H9 (cell line): ENCODE data around the gene TMEM123. TPM values are rescaled to one million over a fixed set of nuclear protein-coding genes. Genes with fewer than 3 reads are reported as not detected.

Experiments
- DNase-seq: peaks from one replicate; pipeline ENCODE4 v3.0.0-alpha.2; 2017
- H2AFZ ChIP-seq: one replicate; pipeline ENCODE4 v1.6.1; 2013; ENCODE audit warnings: mild to moderate bottlenecking, low read length, control low read depth, moderate library complexity
- H2AK5ac ChIP-seq: 2 replicates; pipeline ENCODE4 v1.6.1; 2013; ENCODE audit warnings: low read length, control low read depth, mixed read lengths; ENCODE audit not compliant: insufficient read length
- H2BK120ac ChIP-seq: one replicate; pipeline ENCODE4 v1.6.1; 2013; ENCODE audit warnings: low read depth, mild to moderate bottlenecking, low read length, control low read depth, inconsistent platforms; ENCODE audit not compliant: poor library complexity, severe bottlenecking
- H2BK12ac ChIP-seq: 2 replicates; pipeline ENCODE4 v1.6.1; 2013; ENCODE audit warnings: low read length, control low read depth, mixed read lengths, low read depth; ENCODE audit not compliant: insufficient read length
- H2BK15ac ChIP-seq: 2 replicates; pipeline ENCODE4 v1.6.1; 2013; ENCODE audit warnings: low read depth, low read length, control low read depth
- H2BK20ac ChIP-seq: one replicate; pipeline ENCODE4 v1.6.1; 2013; ENCODE audit warnings: low read depth, mild to moderate bottlenecking, low read length, control low read depth, inconsistent platforms; ENCODE audit not compliant: poor library complexity, severe bottlenecking
- H2BK5ac ChIP-seq: 2 replicates; pipeline ENCODE4 v1.6.1; 2013; ENCODE audit warnings: low read length, control low read depth, mixed read lengths; ENCODE audit not compliant: insufficient read length
- H3K14ac ChIP-seq: 2 replicates; pipeline ENCODE4 v1.6.1; 2013; ENCODE audit warnings: low read length, control low read depth; ENCODE audit not compliant: insufficient read depth
- H3K18ac ChIP-seq: 2 replicates; pipeline ENCODE4 v1.6.1; 2013; ENCODE audit warnings: low read depth, mild to moderate bottlenecking, mixed read lengths, low read length, control low read depth; ENCODE audit not compliant: insufficient read length
- H3K23ac ChIP-seq: 2 replicates; pipeline ENCODE4 v1.6.1; 2013; ENCODE audit warnings: low read length, control low read depth, mixed read lengths, low read depth; ENCODE audit not compliant: insufficient read length
- H3K23me2 ChIP-seq: 2 replicates; pipeline ENCODE4 v1.6.1; 2013; ENCODE audit warnings: low read depth, mild to moderate bottlenecking, mixed read lengths, low read length, control low read depth; ENCODE audit not compliant: insufficient read length, poor library complexity, severe bottlenecking
- H3K27ac ChIP-seq: 2 replicates; pipeline ENCODE4 v1.5.1; 2013; ENCODE audit warnings: low read length, control low read depth, mixed read lengths, low read depth; ENCODE audit not compliant: insufficient read length
- H3K27me3 ChIP-seq: 2 replicates; pipeline ENCODE4 v1.6.1; 2013; ENCODE audit warnings: low read length, control low read depth, inconsistent platforms; ENCODE audit not compliant: insufficient read depth
- H3K4ac ChIP-seq: 2 replicates; pipeline ENCODE4 v1.6.1; 2013; ENCODE audit warnings: low read depth, mild to moderate bottlenecking, control low read depth, inconsistent platforms, low read length, moderate library complexity
- H3K4me1 ChIP-seq: 2 replicates; pipeline ENCODE4 v1.6.1; 2013; ENCODE audit warnings: low read length, control low read depth, inconsistent platforms; ENCODE audit not compliant: insufficient read depth
- H3K4me2 ChIP-seq: 2 replicates; pipeline ENCODE4 v1.6.1; 2013; ENCODE audit warnings: low read length, control low read depth, mixed read lengths; ENCODE audit not compliant: insufficient read length, insufficient read depth
- H3K56ac ChIP-seq: 2 replicates; pipeline ENCODE4 v1.6.1; 2013; ENCODE audit warnings: low read depth, mild to moderate bottlenecking, mixed read lengths, low read length, control low read depth; ENCODE audit not compliant: insufficient read length
- H3K79me1 ChIP-seq: 2 replicates; pipeline ENCODE4 v1.6.1; 2013; ENCODE audit warnings: low read depth, mild to moderate bottlenecking, moderate library complexity, low read length, control low read depth, inconsistent platforms; ENCODE audit not compliant: insufficient read depth, poor library complexity, severe bottlenecking
- H3K79me2 ChIP-seq: 2 replicates; pipeline ENCODE4 v1.6.1; 2013; ENCODE audit warnings: low read length, control low read depth, inconsistent platforms; ENCODE audit not compliant: insufficient read depth
- H3K9ac ChIP-seq: 2 replicates; pipeline ENCODE4 v1.6.1; 2013; ENCODE audit warnings: low read length, control low read depth, mixed read lengths; ENCODE audit not compliant: insufficient read length; ENCODE audit errors: extremely low read depth
- H3K9me3 ChIP-seq: one replicate; pipeline ENCODE4 v1.6.1; 2013; ENCODE audit warnings: low read depth, low read length, inconsistent platforms; ENCODE audit not compliant: control insufficient read depth
- H3T11ph ChIP-seq: one replicate; pipeline ENCODE4 v1.6.1; 2013; ENCODE audit warnings: mild to moderate bottlenecking, low read length, control low read depth, inconsistent platforms
- H4K20me1 ChIP-seq: one replicate; pipeline ENCODE4 v1.6.1; 2013; ENCODE audit not compliant: control insufficient read depth, insufficient read length, insufficient read depth
- H4K5ac ChIP-seq: 2 replicates; pipeline ENCODE4 v1.6.1; 2013; ENCODE audit warnings: low read depth, mild to moderate bottlenecking, mixed read lengths, low read length, control low read depth; ENCODE audit not compliant: insufficient read length
- H4K8ac ChIP-seq: replicated peaks from 2 replicates; pipeline ENCODE4 v1.6.1; 2013; ENCODE audit warnings: low read length, control low read depth, mixed read lengths, low read depth; ENCODE audit not compliant: insufficient read length
- H4K91ac ChIP-seq: 2 replicates; pipeline ENCODE4 v1.6.1; 2013; ENCODE audit warnings: low read depth, mild to moderate bottlenecking, moderate library complexity, mixed read lengths, low read length, control low read depth; ENCODE audit not compliant: insufficient read length
- H3K27ac Mint-ChIP-seq, 3 experiments: 2 replicates in 2 of 3; 3 replicates in 1 of 3; pipeline ENCODE4 v1.8.0; 2020 to 2021; ENCODE audit warnings: mixed read lengths in 3 of 3, mild to moderate bottlenecking in 1 of 3, moderate library complexity in 1 of 3
- H3K27me3 Mint-ChIP-seq: 2 replicates; pipeline ENCODE4 v1.8.0; 2021; ENCODE audit warnings: low read depth, mild to moderate bottlenecking, moderate library complexity, mixed read lengths
- H3K36me3 Mint-ChIP-seq, 3 experiments: 2 replicates in 2 of 3; 3 replicates in 1 of 3; pipeline ENCODE4 v1.8.0; 2020 to 2021; ENCODE audit warnings: low read depth in 3 of 3, mixed read lengths in 3 of 3; ENCODE audit not compliant: insufficient read depth in 1 of 3
- H3K4me1 Mint-ChIP-seq, 2 experiments: 2 replicates each; pipeline ENCODE4 v1.8.0; 2020; ENCODE audit warnings: mixed read lengths in 2 of 2
- H3K4me3 Mint-ChIP-seq, 2 experiments: 2 replicates in 1 of 2; 3 replicates in 1 of 2; pipeline ENCODE4 v1.8.0; 2020 to 2021; ENCODE audit warnings: mild to moderate bottlenecking in 2 of 2, mixed read lengths in 2 of 2, moderate library complexity in 1 of 2
- H3K9me3 Mint-ChIP-seq, 2 experiments: 2 replicates in 1 of 2; 3 replicates in 1 of 2; pipeline ENCODE4 v1.8.0; 2020; ENCODE audit warnings: mild to moderate bottlenecking in 2 of 2, mixed read lengths in 2 of 2, moderate library complexity in 1 of 2
- CTCF ChIP-seq: fragments of 200-600 bp; sonication (generic); conservative IDR thresholded peaks from 3 replicates; pipeline ENCODE4 v1.8.0; 2021; ENCODE audit warnings: antibody characterized with exemption, mild to moderate bottlenecking
- WGBS: extraction: QIAGEN DNeasy Blood & Tissue Kit; methylation state at CpG from one replicate; pipeline ENCODE4 v1.1.7; 2013; ENCODE audit warnings: missing lambda C conversion rate, low lambda C conversion rate, mixed read lengths; ENCODE audit not compliant: insufficient read length; ENCODE audit errors: extremely low coverage; 5-methylcytosine and 5-hydroxymethylcytosine counted together
- total RNA-seq: library from RNA; stranded (reverse); gene quantifications from 2 replicates; pipeline ENCODE4 v1.2.1, GENCODE V29; 2021

TMEM123 gene
- total RNA-seq, 1 experiment from 2014 or later = 76.7 TPM

DNA sequence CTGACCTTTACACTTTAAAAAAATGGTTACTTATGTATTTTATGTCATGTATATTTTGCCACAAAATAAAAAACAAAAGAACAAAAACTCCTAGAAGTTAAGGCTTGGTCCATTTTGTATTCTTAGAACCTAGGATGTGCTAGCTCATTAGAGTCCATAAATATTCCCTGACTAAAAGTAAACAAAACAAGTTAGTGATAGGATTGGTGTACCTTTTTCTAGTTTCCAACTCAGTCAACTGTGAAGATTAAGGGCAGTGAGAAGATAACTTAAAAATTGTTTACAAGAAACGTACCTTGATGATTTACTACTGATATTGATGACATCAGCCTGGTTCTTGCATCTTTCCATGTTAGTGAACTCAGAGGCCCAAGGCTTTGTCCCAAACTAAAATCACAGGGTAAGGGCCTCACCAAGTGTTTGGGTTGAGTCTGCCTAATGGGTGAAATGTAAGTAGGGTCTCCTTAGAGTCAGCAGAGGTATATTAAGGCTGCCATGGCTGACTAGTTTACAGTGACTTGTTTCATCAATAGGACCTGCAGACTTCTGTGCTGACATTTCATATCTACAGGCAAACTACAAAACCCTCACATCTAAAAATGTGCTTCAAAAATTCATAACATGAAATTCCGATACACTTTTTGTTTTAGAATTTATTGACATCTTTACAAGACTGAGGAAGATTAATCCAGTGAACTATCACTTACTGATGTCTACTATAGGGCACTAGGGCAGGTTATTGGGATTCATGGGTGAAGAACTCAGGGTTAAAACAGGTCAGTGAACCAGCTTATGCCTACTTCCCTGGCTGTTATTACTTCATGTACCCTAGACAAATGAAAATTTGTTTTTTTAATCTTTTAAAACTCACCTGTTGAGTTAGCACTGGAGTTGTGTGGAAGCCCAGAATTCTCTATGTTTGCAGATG, 4.4 kb downstream of the TMEM123 start:
- Histone ChIP-seq H2BK20ac (no peak overlapping the region), H3K79me2 (no peaks in the 10 kb centered on the region), H3T11ph (no peak overlapping the region), H3K4me1 (no peaks in the 10 kb centered on the region; the same call in 1 of the 2 replicates), H3K9me3 (no peaks in the 10 kb centered on the region), H3K56ac (no peak overlapping the region), H2AK5ac (no peak overlapping the region), H3K4ac (no peak overlapping the region), H2BK5ac (no peak overlapping the region), H2AFZ (no peak overlapping the region), H3K27me3 (peaks cover 4% of the 10 kb centered on the region; the same call in 1 of the 2 replicates), H3K27ac (no peak overlapping the region), H3K4me2 (no peak overlapping the region), H3K79me1 (peaks cover 3% of the 10 kb centered on the region), H2BK15ac (no peak overlapping the region), H4K20me1 (no peaks in the 10 kb centered on the region), H3K23me2 (peaks cover 15% of the 10 kb centered on the region), H4K91ac (no peak overlapping the region), H4K8ac (no peak overlapping the region), H2BK12ac (no peak overlapping the region), H2BK120ac (no peak overlapping the region), H3K14ac (no peak overlapping the region), H3K9ac (no peak overlapping the region), H3K23ac (no peak overlapping the region), H4K5ac (no peak overlapping the region), H3K18ac (no peak overlapping the region)
- Mint-ChIP-seq H3K27ac (no peak overlapping the region), H3K27me3 (peaks cover 27% of the 10 kb centered on the region), H3K36me3 (peaks cover 24 to 35% (median 33%) of the 10 kb centered on the region in 3 experiments), H3K4me1 (peaks cover 27% of the 10 kb centered on the region in 2 experiments), H3K9me3 (peaks cover 6 to 7% of the 10 kb centered on the region in 2 experiments; a peak in 4 of 5 replicates), H3K4me3 (no peak overlapping the region)
- TF ChIP-seq CTCF = no peak
- WGBS = no CpG with 5 or more reads among the region's 2 CpGs
- no peak for DNase-seq
